Bronchial epithelial cell (primary cell): ENCODE data around the gene HOGA1. TPM values are rescaled to one million over a fixed set of nuclear protein-coding genes. Genes with fewer than 3 reads are reported as not detected.

Experiments used
- DNase-seq: peaks from one replicate; pipeline ENCODE4 v3.0.0-alpha.2; 2010; ENCODE audit warnings: low read depth
- FAIRE-seq: peaks from 2 replicates; lab custom pipeline; 2011; peaks lifted over from hg19 to GRCh38; lab: Jason Lieb, UNC
- H3K27me3 ChIP-seq: 2 replicates; pipeline ENCODE4 v1.5.1; 2011; ENCODE audit warnings: low read length; ENCODE audit not compliant: control insufficient read depth, insufficient read depth
- H3K36me3 ChIP-seq: 2 replicates; pipeline ENCODE4 v1.5.1; 2011; ENCODE audit warnings: low read length; ENCODE audit not compliant: control insufficient read depth, insufficient read depth
- H3K4me3 ChIP-seq: 2 replicates; pipeline ENCODE4 v1.5.1; 2011; ENCODE audit warnings: mild to moderate bottlenecking, low read depth, low read length, control low read depth
- CTCF ChIP-seq: IDR thresholded peaks from 2 replicates; pipeline ENCODE4 v1.5.1; 2011; ENCODE audit warnings: mild to moderate bottlenecking, moderate library complexity, low read length, control low read depth, inconsistent platforms; ENCODE audit not compliant: insufficient read depth, severe bottlenecking
- total RNA-seq: library from RNA; depleted of rRNA; stranded (reverse); fragments of >200 nt; gene quantifications from 2 replicates; pipeline ENCODE4 v1.2.1, GENCODE V29; 2014

Gene HOGA1
- total RNA-seq, 1 donor from 2014 or later, result 0.26 TPM

- H3K4me3 ChIP-seq, result no peak overlapping the region
- no peaks in the 10 kb centered on the region for H3K27me3 ChIP-seq
- no peak for TF ChIP-seq CTCF
- H3K36me3 ChIP-seq, result peaks cover 1% of the 10 kb centered on the region
- DNase-seq (no peak), FAIRE-seq (no peak)
These were observed 19.4 kb upstream of the HOGA1 start for GRCh38 chr10:97564776-97565175.

DNA sequence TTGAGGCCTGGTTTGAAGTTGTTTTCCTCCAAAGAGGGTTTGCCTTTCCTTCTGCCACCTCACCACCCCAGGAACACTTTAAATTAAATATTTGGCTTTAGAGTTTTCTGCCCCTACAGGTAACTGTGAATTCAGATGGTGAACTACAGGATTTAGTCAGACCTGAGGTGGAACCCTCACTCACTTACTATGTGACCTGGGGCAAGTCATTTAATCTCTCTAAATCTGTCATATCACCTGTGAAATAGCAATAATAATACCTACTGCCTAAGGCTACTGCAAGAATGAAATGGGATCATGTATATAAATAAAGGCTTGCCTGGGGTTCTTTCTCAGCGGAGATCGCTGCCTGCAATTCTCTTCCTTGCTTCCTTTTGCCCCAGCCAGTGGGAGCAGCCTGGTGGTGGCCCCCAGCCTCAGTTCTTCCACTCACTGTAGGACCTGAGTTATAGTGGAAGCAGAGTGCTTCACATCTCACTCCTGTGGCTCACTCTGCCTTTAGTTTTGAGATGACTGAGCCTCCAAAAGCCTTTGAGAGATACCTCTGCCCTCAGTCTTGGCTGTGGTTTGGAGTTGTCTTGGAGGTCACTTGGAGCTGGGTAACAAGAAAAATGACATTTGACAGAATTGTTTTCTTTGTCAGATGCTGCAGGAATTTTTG lies 17.7 kb upstream of the HOGA1 start:
- Histone ChIP-seq H3K27me3 (no peaks in the 10 kb centered on the region), H3K4me3 (no peak overlapping the region), H3K36me3 (peaks cover 3% of the 10 kb centered on the region)
- DNase-seq (peak; percentile 37), FAIRE-seq (no peak)
- no peak for TF ChIP-seq CTCF

- DNase-seq, result no peak
- Histone ChIP-seq H3K27me3 (no peaks in the 10 kb centered on the region), H3K36me3 (peaks cover 3% of the 10 kb centered on the region), H3K4me3 (no peak overlapping the region)
- no peak for TF ChIP-seq CTCF
- FAIRE-seq, result no peak
These were observed 16.3 kb upstream of the HOGA1 start for GRCh38 chr10:97567891-97568290.

DNA sequence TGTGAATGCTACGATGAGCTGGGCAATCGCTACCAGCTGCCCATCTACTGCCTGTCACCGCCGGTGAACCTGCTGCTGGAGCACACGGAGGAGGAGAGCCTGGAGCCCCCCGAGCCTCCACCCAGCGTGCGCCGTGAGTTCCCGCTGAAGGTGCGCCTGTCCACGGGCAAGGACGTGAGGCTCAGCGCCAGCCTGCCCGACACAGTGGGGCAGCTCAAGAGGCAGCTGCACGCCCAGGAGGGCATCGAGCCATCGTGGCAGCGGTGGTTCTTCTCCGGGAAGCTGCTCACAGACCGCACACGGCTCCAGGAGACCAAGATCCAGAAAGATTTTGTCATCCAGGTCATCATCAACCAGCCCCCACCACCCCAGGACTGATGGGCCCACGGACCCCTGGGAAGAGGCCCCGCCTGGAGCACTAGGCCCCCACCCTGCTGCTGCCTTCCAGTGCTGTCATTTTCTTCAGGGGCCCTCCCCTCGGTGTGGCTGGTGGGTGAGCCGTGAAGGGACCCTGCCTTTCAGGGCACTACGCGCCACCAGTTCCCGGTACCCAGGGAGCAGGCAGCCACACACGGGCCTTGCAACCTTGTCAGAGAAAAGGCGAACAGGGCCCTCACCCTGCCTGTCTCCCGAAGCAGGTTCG lies 13.9 kb upstream of the HOGA1 start:
- no peak overlapping the region for H3K4me3 ChIP-seq
- H3K36me3 ChIP-seq, result peaks cover 3% of the 10 kb centered on the region
- DNase-seq, result no peak
- H3K27me3 ChIP-seq, result no peaks in the 10 kb centered on the region
- no peak for FAIRE-seq
- no peak for TF ChIP-seq CTCF

DNA sequence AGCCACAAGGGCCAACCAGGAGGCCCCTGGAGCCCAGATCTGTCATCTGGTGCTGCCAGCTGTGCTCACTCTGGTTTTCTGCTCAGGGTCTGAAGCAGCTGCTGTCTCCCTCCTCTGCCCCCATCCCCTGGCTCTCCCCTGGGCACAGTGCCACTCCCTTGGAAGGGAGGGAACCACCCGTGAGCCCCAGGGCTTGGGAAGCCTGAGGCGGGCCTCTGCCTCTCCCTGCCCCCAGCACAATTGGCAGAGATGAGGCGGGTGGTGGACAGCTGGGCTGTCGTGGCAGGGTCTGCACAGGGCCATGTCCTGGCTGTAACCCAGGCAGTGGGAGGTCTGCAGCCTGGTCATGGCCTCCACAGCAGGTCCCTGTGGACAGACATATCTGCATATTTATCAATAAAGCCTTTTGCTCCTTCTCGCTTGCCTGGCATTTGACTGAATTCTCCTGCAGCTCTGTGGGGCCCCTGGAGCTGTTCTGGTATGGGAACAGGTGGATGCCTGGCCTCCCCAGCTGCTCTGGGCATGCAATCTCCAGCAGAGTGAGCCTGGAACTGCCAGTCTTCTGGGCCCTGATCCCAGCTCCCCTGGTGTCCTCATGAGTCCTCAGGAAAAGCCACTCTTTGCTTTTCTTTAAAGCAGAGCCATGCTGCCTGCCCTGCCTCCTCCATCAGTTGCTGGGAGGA lies 13.3 kb upstream of the HOGA1 start:
- Histone ChIP-seq H3K4me3 (no peak overlapping the region), H3K36me3 (peaks cover 3% of the 10 kb centered on the region), H3K27me3 (no peaks in the 10 kb centered on the region)
- no peak for FAIRE-seq
- TF ChIP-seq CTCF, result no peak
- DNase-seq, result no peak
